Thyroid gland (tissue), 4 donors: Measurements from ENCODE around the gene OR4D1. TPM values are rescaled to one million over a fixed set of nuclear protein-coding genes. Genes with fewer than 3 reads are reported as not detected.

ENCODE experiments used
- DNase-seq, 2 donors: peaks; one replicate each; pipeline ENCODE4 v3.0.0-alpha.2; 2019
- H3K27ac ChIP-seq, 3 donors: fragments of 200-600 bp; sonication (generic); 1 replicate in 2 of 3; 2 replicates in 1 of 3; pipeline ENCODE4 v1.5.1; 2016 to 2019; ENCODE audit warnings: mild to moderate bottlenecking in 1 of 3, moderate library complexity in 1 of 3
- H3K27me3 ChIP-seq: fragments of 200-600 bp; sonication (generic); one replicate; pipeline ENCODE4 v1.5.1; 2019
- H3K36me3 ChIP-seq, 2 donors: fragments of 200-600 bp; sonication (generic); one replicate each; pipeline ENCODE4 v1.5.1; 2016 to 2019
- H3K4me1 ChIP-seq, 2 donors: fragments of 200-600 bp; sonication (generic); one replicate each; pipeline ENCODE4 v1.5.1; 2017 to 2019
- H3K4me3 ChIP-seq, 3 donors: fragments of 200-600 bp; sonication (generic); replicated peaks in 1 of 3; 1 replicate in 2 of 3; 2 replicates in 1 of 3; pipeline ENCODE4 v1.5.1; 2016; ENCODE audit warnings: mild to moderate bottlenecking in 1 of 3
- H3K9me3 ChIP-seq: fragments of 200-600 bp; sonication (generic); one replicate; pipeline ENCODE4 v1.5.1; 2017
- POLR2A ChIP-seq, 2 donors: fragments of 450-650 bp; IDR thresholded peaks; one replicate each; pipeline ENCODE4 v1.6.1; 2017; ENCODE audit warnings: antibody characterized with exemption in 2 of 2, mild to moderate bottlenecking in 2 of 2, moderate library complexity in 1 of 2
- WGBS, 2 donors: methylation state at CpG; one replicate each; pipeline ENCODE4 v1.1.5; 2017; 5-methylcytosine and 5-hydroxymethylcytosine counted together
- intact Hi-C: fragments of 100-400 bp; cut with DNase I; formaldehyde crosslinking; loops from one replicate; pipeline ENCODE4 v1.15.1; 2023
- total RNA-seq, 4 donors: library from RNA; depleted of rRNA; stranded (reverse); fragments of >200 nt; gene quantifications; one replicate each; pipeline ENCODE4 v1.2.3, GENCODE V29; 2016
- TF ChIP-seq, protein P1 (sequence below), 6 experiments: fragments of 200-600 bp in 3 of 6; fragments of 450-650 bp in 3 of 6; sonication (generic) in 3 of 6; IDR thresholded peaks; one replicate each; pipeline ENCODE4 v1.5.1; 2016 to 2019; ENCODE audit warnings: antibody characterized with exemption in 6 of 6, mild to moderate bottlenecking in 2 of 6, inconsistent platforms in 1 of 6, moderate library complexity in 1 of 6

OR4D1 gene
- total RNA-seq, 4 donors from 2014 or later = not detected

DNA sequence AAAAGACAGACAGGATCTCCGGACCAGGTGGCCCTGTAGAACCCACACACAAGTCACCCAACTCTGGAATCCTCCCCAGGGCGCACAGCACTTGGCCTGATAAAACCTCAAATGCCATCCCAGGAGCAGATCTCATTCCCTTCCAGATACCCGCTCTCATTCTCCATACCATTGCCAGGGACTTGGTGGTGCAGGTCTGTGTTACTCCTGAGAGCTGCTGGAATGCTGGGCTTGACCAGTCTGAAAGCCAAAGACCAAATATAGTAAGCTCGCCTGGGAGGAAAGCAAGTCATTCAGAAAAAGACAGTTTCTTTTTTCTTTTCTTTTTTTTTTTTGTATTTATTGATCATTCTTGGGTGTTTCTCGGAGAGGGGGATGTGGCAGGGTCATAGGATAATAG is 60.2 kb downstream of the OR4D1 start:
- no peak for DNase-seq
- peaks cover 15 to 20% of the 10 kb centered on the region in 2 donors for H3K36me3 ChIP-seq
- intact Hi-C loops = no loop called here
- H3K27ac ChIP-seq = no peak overlapping the region
- no peak for TF ChIP-seq POLR2A (IDR thresholded peaks at IDR 0.05)
- TF ChIP-seq, protein P1, sequence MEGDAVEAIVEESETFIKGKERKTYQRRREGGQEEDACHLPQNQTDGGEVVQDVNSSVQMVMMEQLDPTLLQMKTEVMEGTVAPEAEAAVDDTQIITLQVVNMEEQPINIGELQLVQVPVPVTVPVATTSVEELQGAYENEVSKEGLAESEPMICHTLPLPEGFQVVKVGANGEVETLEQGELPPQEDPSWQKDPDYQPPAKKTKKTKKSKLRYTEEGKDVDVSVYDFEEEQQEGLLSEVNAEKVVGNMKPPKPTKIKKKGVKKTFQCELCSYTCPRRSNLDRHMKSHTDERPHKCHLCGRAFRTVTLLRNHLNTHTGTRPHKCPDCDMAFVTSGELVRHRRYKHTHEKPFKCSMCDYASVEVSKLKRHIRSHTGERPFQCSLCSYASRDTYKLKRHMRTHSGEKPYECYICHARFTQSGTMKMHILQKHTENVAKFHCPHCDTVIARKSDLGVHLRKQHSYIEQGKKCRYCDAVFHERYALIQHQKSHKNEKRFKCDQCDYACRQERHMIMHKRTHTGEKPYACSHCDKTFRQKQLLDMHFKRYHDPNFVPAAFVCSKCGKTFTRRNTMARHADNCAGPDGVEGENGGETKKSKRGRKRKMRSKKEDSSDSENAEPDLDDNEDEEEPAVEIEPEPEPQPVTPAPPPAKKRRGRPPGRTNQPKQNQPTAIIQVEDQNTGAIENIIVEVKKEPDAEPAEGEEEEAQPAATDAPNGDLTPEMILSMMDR (IDR thresholded peaks at IDR 0.05) = no peak
- no peak overlapping the region for H3K4me3 ChIP-seq
- 93 to 96% methylated on average over 5 of the region's 5 CpGs for WGBS, 2 donors
- no peaks in the 10 kb centered on the region for H3K4me1 ChIP-seq
- no peaks in the 10 kb centered on the region for H3K9me3 ChIP-seq
- no peaks in the 10 kb centered on the region for H3K27me3 ChIP-seq

Other genes starting within 250 kb of the OR4D1 start
- gene CUEDC1, start 193.0 kb upstream of the OR4D1 start, total RNA-seq = 10 to 100 TPM; 25.6 to 32.3 (median 29.9) TPM
- gene VEZF1, start 160.1 kb upstream of the OR4D1 start, total RNA-seq = 100 to 1,000 TPM in 1 of 4 donors, 10 to 100 TPM in 3; 88.5 to 147 (median 91.4) TPM
- 100 to 1,000 TPM; 181 to 266 (median 214) TPM for gene SRSF1, start 141.1 kb upstream of the OR4D1 start, total RNA-seq
- 10 to 100 TPM; 35.6 to 51.0 (median 41.2) TPM for gene DYNLL2, start 65.0 kb upstream of the OR4D1 start, total RNA-seq
- not detected for gene OR4D2, start 18.6 kb downstream of the OR4D1 start, total RNA-seq
- not detected for gene EPX, start 44.3 kb downstream of the OR4D1 start, total RNA-seq
- gene MKS1, start 70.9 kb downstream of the OR4D1 start, total RNA-seq = 10 to 100 TPM; 11.6 to 24.1 (median 15.2) TPM
- under 1 TPM in 1 of 4 donors, not detected in 3; 0.27 TPM for gene LPO, start 90.2 kb downstream of the OR4D1 start, total RNA-seq
- under 1 TPM in 2 of 4 donors, not detected in 2; 0.24 to 0.45 TPM for gene MPO, start 132.6 kb downstream of the OR4D1 start, total RNA-seq
- gene TSPOAP1, start 180.4 kb downstream of the OR4D1 start, total RNA-seq = 10 to 100 TPM; 19.5 to 35.4 (median 22.1) TPM
- 10 to 100 TPM; 38.2 to 56.3 (median 44.2) TPM for gene SUPT4H1, start 203.8 kb downstream of the OR4D1 start, total RNA-seq